GM18520 (cell line): ENCODE measurements around the gene PPP1R9B.

ENCODE experiments used
- ATAC-seq: cut with Tn5 transposase; IDR thresholded peaks from one replicate; pipeline ENCODE4 v1.9.1; 2021; ENCODE audit not compliant: unreplicated experiment

PPP1R9B gene

GRCh38 chr17:50110591-50111349 lies 39.7 kb downstream of the PPP1R9B start:
- ATAC-seq: no peak

DNA sequence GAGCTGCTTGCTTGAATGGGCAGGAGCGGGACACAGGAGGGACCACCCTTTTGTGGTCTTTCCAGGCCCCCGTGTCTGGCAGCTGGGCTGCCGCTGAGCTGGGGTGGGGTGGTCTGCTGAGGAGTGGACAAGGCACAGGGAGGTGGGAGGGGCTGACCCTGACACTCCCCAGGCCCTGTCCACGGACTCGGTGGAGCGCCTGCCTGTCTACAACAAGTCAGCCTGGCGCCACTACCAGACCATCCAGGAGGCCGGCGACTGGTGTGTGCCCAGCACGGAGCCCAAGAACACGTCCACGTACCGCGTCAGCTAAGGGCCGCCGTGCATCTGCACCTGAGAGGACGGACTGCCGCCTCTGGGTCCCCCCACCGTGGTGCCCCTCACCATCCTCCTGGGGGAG lies 40.7 kb downstream of the PPP1R9B start:
- ATAC-seq: no peak

GRCh38 chr17:50109207-50109606 lies 41.3 kb downstream of the PPP1R9B start:
- ATAC-seq: no peak

DNA sequence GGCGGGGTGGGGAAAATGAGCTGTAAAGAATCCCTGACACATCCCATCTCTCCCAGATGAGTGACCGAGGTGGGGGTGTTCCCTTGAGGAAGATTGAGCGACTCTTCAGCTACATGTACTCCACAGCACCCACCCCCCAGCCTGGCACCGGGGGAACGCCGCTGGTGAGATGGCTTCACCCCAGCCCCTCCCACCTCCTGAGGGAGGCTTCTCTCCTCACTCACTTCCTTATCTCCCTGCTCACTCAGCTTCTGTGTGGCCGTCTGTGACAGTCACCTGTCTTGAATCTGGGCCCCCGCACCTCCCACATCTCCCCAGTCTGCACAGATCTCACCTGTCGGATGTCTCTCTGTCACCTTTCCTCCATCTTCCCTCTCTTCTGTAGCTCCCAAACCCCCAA lies 41.9 kb downstream of the PPP1R9B start:
- no peak for ATAC-seq

DNA sequence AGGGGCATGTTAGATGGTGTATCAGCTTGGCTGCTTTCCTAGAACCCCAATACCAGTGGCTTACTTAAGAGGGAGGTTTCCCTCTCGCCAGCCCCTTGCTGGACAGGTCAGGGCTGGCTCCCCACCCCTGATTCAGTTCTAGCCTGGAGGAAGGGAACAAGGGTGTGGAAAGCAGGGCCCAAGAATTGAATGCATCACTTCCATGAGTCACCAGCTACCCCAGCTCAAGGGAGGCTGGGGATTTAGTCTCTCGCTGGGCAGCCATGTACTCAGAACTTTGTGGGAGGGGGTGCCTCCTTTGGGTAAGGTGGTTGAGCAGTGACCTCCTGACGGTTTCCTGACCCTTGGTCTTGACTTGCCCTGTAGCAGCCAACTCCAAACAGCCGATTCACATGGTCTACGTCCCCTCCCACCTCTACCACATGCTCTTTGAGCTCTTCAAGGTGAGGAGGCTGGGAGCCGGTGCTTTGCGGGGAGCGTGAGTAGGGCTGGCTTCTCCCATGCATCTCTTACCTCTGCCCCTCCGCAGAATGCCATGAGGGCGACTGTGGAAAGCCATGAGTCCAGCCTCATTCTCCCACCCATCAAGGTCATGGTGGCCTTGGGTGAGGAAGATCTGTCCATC lies 42.6 kb downstream of the PPP1R9B start:
- ATAC-seq: no peak

DNA sequence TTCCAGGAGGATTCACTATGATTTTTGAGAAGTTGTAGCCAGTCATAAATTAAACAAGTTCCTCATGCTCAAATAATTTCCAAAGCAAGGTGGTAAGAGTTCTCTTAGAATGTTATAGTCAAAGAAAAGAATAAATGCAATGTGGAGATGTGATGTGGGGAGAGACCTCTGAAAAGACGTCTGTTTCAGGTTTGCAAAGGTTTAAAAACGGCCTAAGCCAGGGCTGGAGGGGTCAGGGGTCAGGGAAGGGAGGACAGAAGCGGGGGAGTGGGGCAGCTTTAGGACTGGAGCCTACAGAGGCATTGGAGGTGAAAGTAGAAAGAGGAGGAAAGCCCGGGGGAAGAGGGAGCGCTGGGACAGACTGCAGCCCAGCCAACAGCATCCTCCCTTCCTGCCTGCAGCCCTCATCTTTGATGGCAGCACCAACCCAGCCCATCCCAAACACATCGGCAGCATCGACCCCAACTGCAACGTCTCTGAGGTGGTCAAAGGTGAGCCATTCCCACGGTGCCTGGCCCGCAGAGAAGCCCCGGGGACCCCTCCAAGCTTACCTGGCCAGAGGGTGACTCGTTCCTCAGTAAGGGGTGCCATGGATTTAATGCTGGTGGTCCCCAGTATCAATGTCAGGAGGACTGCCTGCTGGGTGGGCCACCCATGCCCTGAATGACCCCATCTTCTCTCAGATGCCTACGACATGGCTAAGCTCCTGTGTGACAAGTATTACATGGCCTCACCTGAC lies 43.9 kb downstream of the PPP1R9B start:
- no peak for ATAC-seq

DNA sequence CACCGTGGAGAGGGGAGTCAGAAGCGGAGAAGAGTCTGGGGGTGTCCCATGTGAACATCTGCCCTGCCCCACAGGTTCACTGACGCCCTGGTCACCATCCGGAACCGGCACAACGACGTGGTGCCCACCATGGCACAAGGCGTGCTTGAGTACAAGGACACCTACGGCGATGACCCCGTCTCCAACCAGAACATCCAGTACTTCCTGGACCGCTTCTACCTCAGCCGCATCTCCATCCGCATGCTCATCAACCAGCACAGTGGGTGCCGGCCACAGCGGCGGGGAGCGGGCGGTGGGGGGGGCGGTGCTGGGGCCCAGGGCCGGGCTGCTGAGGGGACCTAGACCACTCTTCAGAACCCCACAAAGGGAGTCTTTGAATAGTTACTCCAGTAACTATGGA lies 44.7 kb downstream of the PPP1R9B start:
- no peak for ATAC-seq

GRCh38 chr17:50103941-50104340 lies 46.5 kb downstream of the PPP1R9B start:
- no peak for ATAC-seq

DNA sequence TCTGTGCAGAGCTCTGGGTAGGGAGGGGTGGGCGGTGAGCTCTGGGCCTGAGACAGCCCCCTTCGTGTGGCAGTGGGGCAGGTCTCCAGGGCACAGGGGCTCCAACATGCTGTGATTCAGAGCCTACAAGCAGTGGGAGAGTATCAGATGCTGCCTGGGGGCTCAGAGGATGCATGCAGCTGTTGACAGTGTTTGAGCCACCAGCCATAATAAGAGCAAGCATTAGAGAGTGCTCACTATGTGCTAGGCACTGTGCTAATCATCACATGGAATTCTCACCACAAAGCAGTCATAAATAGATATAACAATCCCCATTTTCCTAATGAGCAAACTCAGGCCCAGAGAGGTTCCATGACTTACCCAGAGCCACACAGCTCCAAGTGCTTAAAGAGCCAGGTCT lies 47.2 kb downstream of the PPP1R9B start:
- no peak for ATAC-seq

DNA sequence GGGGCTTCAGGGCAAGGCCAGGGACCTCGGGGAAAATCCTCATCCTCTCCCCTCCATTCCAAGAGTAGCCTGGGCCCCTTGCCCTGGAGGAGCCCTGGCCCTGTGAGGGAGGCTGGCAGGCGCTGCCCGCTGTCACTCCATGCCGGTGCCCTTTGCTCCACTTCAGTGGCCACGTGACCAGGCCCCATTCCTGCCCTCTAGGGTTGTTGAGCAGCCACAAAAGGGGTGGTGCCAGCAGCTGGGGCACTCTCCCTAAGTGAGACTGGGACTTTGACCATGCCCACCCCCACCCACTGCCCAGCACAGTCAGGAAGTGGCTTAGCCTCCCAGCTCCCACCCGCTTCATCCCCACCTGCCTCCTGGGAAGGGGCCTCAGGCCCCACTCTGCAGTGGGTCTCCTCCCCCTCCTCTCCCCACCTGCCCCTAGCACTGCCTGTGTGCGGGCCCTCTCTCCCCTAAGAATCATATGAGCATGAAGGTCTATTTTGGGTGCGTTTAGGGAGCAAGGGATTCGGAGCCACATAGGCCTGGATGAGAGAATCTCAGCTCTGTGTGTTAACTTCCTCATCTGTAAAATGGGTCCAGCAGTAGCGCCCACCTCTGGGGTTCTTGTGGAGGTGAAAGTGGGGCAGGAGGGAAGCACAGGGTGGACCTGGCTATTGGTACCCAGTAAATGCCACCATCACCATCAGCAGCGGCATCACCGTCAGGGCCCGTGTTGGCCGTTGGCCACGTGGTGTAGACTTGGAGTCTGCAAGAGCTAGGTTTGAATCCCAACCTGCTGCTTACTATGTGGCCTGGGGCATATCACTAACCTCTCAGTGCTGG lies 48.1 kb downstream of the PPP1R9B start:
- ATAC-seq: no peak

- no peak for ATAC-seq
Measured at GRCh38 chr17:50101346-50102163, 48.9 kb downstream of the PPP1R9B start.

GRCh38 chr17:50100921-50101345 lies 49.5 kb downstream of the PPP1R9B start:
- no peak for ATAC-seq

- ATAC-seq: no peak
Measured at GRCh38 chr17:50100480-50100883, 50.0 kb downstream of the PPP1R9B start.

GRCh38 chr17:50099003-50099402 lies 51.5 kb downstream of the PPP1R9B start:
- no peak for ATAC-seq

DNA sequence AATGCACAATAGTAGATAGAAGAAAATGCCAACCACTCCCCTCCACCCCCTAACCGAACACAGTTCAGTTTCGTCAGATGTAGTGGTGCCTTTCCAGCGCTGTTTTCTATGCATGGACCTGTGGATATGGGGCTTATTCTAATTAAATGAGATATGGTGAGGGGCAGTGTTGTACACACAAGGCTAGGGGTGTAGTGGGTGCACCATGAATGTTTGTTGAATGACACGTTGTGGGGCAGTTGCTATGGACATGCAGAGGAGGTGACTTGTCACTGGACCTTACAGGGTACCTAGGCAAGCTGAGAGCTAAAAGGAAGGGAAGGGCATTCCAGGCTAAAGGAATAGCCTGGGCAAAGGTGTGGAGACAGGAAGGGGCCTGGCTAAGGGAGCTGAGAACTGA lies 51.9 kb downstream of the PPP1R9B start:
- no peak for ATAC-seq

- no peak for ATAC-seq
Measured at GRCh38 chr17:50097926-50098325, 52.6 kb downstream of the PPP1R9B start.

DNA sequence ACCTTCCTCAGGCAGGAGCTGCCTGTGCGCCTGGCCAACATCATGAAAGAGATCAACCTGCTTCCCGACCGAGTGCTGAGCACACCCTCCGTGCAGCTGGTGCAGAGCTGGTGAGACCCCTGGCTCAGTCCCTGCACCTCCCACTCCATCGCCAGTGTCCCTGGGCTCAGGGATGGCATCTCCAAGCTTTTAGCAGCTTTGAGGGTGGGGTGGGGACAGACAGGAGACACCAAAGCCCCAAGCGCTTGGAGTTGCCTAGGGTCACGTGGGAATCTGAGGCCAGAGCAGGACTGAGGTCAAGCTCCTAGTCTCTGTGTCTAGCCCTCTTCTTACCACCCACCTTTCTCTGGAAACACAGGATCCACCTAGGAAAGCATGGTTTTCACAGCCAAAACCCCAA lies 53.0 kb downstream of the PPP1R9B start:
- no peak for ATAC-seq

GRCh38 chr17:50096758-50097157 lies 53.7 kb downstream of the PPP1R9B start:
- ATAC-seq: no peak

- ATAC-seq: no peak
Measured at GRCh38 chr17:50096092-50096491, 54.4 kb downstream of the PPP1R9B start.

DNA sequence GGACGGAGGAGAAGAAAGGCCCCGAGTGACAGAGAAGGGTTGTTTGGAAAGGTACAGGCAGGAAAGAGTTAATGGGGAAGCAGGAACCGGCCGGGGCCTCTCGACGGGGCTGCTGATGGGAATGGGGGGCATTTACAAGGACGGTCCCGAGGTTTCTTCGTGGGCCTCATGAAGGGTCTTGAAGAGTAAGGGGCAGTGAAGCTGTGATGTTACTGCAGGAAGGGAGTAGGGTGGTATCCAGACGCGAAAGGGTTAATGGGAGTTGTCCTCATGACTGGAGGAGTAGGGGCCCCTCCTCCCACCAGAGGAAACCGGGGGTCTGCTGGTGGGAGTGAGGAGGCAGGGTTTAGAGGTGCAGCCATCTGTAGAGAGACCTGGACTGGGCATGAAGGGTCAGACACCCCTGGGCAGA lies 54.8 kb downstream of the PPP1R9B start:
- no peak for ATAC-seq
